Measurements from ENCODE around the gene KCNMB1.

The KCNMB1 gene

GRCh38 chr5:170375283-170375682, 13.9 kb downstream of the KCNMB1 start:
- DNase-seq, result no peak

GRCh38 chr5:170372971-170373370, 16.2 kb downstream of the KCNMB1 start:
- no peak for DNase-seq

- no peak for DNase-seq
Observed at GRCh38 chr5:170368586-170368985, 20.6 kb downstream of the KCNMB1 start.

- DNase-seq, result no peak
Observed at GRCh38 chr5:170366276-170366675, 22.9 kb downstream of the KCNMB1 start.

DNA sequence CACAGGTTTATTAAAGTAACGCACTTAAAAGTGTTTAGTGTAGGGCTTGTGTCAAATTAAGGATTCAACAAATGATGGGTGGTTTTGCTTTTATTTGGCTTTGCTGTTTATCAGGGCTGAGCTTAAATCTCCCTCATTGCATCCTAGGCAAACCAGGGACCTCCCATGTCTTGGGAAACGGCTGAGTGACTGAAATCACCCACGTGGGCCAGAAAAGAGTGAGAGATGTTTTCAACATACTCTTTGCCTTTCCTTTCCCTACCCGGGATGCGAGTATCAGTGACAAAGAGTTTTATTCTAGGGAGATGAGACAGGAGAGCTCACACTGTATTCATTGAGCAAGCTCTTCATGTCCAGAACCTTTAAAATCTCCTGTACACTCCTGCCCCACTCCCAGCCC, 23.3 kb downstream of the KCNMB1 start:
- no peak for DNase-seq

DNA sequence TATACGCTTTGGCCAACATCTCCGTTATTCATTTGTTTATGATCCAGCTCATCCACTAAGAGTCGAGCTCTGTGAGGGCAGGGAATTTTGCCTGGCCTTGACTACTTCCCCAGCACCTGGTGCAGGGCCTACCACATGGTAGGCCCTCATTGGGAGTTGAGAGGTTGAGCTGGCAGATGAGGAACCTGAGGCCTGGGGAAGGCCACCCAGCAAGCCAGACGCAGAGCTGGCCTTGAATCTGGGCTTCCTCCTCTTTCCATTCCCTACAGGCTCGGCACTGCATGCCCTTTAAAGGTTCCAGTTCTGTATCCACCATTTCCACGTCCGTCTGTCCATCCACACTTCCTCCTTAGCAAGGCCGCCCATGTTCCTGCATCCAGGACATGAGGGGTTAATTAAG, 24.2 kb downstream of the KCNMB1 start:
- no peak for DNase-seq

DNA sequence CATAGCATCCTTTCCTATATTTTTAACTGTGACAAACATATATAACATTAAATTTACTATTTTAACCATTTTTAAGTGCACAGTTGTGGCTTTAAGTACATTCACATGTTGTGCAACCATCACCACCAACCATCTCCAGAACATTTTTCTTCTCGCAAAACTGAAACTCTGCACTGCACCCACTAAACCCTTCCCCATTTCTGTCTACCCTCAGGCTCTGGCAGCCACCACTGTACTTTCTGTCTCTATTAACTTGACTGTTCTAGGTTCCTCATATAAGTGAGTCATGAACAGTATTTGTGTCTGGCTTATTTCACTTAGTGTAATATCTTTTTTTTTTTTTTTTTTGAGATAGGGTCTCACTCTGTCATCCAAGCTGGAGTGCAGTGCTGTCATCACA, 25.5 kb downstream of the KCNMB1 start:
- DNase-seq, result no peak

DNA sequence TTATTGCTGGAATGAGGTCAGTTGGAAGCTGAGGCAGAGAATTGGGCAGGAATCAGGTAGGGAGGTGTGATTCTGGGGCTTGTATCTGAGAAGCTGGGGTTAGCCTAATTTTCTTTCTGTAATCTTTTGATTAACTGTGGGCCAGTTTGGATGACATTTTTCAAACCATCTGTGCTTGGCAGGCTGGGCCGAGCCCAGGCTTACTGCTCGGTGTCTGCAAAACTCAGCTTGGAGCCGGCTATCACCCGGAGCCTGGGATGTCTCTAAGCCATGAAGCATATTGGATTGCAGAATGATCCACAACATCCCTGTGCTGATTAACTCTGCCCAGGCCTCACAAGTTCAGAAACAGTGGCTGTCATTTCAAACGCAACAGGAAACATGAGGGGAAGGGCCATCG, 26.5 kb downstream of the KCNMB1 start:
- no peak for DNase-seq

- no peak for DNase-seq
Observed at GRCh38 chr5:170362102-170362501, 27.1 kb downstream of the KCNMB1 start.

DNA sequence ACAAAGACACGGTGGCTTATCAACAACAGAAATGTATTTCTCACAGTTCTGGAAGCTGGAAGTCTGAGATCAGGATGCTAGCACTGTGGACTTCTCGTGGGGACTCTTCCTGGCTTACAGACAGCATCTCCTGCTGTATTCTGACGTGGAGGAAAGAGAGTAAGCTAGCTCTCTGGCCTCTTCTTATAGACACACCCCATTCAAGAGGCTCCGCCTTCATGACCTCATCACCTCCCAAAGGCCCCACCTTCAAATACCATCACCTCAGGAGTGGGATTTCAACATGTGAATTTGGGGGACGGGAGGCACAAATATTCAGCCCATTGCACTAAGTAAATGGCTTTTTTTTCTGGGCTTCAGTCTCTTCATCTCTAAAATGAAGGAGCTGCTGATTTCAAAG, 27.6 kb downstream of the KCNMB1 start:
- DNase-seq, result no peak

DNA sequence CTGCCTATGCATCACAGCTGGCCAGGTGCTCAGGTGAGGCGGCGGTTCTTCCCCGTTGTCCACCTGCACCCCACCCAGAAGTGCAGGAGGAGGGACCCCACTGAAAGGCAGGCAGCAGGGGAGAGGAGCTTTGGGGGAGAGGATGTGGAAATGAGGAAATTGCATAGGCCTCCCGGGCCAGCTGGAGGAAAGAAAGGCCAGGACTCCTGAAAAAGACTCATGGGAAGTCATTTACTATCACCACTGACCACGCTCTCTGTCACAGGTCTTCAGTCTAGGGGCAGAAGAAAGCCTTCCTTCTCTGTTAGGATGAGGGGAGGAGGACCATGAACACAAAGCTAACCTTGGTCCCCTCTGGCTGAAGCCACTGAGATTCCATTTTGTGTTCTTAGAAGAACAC, 28.1 kb downstream of the KCNMB1 start:
- no peak for DNase-seq

GRCh38 chr5:170360709-170361108, 28.5 kb downstream of the KCNMB1 start:
- no peak for DNase-seq

DNA sequence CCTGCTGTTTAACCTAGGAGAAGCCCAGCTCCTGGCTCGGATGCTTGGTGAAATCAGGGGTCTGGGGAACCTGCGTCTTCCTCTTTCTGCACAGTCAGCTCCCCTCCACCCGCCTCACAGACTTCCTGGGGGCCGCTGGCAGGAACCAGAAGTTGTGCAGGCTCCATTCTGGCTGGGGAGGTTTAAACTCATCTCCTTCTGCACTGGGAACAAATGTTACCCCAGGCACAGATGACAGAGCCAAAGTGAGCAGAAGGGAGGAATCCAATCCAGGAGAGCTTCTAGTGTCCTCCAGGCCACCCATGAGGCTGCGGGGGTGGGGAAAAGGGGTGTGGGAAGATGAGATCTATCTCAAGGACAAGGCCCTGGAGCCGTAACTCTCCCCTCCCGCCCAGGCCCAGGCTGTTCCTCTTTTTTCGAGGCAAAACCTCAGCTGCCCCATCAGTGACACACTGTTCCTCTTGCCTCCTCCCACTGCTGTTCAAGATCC, 31.2 kb downstream of the KCNMB1 start:
- DNase-seq, result no peak

DNA sequence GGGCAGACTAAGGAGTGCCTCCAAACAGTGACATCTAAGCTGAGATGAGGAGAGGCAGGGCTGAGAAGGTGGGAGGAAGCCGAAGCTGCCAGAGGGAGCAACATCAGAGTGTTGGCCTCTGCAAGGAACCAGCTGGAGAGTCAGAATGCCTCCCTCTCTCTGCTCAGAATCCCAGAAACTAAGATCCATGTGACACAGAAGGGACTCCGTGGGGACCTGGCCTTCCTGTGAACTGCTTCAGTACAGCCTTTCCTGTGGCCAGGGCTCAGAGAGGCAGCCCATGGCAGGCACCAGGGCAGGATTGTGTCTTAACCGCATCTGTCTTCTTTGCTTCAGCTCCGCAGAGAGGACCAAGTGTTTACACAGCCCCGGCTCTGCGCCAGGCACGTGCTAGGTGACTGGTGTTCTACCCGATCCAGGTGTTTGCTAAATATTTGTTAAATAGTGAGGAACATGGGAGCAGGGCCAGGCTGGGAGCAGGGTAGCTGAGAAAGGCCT, 33.5 kb downstream of the KCNMB1 start:
- DNase-seq, result no peak

GRCh38 chr5:170353961-170354360, 35.2 kb downstream of the KCNMB1 start:
- no peak for DNase-seq

- no peak for DNase-seq
Observed at GRCh38 chr5:170353011-170353761, 36.0 kb downstream of the KCNMB1 start.

GRCh38 chr5:170348137-170348633, 41.0 kb downstream of the KCNMB1 start:
- DNase-seq, result no peak

GRCh38 chr5:170347022-170347567, 42.1 kb downstream of the KCNMB1 start:
- no peak for DNase-seq

DNA sequence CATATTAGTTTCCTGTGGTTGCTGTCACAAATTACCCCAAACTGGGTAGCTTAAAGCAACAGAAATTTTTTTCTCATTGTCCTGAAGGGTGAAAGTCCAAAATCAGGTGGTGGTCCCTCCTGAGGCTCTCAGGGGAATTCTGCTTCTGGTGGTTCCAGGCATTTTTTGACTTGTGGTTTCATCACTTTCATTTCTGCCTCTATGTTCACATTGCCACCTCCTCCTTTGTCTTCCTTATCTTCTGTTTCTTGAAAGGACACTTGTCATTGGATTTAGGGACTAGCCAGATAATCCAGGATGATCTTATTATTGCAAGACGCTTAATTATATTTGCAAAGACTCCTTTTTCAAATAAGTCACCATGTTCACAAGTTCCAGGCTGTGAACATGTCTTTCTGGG, 43.2 kb downstream of the KCNMB1 start:
- DNase-seq, result no peak

DNA sequence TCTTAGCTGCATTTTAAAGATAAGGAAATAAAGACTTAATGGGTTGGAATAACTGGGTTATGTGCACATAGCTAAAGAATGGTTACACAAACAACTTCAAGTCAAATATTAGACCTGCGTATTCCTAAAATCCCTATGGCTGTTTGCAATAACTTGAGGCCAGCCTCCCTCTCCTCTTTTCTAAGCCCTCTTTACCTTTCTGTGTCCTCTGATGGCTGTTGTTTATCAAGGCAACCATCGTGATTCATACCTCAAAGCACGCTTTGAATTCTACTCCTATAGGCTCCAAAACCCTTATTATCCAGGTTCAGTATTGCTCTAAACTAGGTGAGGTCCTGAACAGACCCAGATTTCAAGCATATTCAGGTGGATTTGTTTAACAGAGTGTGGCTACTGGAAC, 46.0 kb downstream of the KCNMB1 start:
- DNase-seq, result no peak

DNA sequence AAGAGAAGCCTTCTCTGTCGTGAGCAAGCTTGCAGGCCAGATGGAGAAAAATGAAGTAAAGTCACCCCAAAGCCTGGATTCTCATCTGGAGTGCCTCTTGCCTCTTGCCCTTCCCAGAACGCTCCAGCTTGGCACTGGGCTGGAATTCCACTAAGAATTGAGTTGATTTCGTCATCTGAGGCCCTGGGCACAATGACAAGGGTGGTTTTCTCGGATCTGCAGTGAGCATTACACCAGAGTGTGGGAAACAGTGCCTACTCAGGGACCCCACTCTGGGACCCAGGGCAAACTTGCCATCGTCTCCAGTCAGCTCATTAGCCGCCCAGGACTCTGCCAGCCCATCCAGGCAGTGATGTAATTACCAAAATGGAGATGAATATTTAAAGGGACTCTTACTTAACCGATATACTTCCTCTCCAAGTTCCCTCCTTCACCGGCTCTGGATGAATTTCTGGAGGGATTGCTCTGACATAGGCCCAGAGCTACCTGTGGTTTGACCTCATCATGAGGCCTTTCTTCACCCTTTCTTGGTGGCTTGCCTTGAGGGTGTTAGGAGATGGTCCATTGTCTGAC, 46.9 kb downstream of the KCNMB1 start:
- DNase-seq, result no peak

DNA sequence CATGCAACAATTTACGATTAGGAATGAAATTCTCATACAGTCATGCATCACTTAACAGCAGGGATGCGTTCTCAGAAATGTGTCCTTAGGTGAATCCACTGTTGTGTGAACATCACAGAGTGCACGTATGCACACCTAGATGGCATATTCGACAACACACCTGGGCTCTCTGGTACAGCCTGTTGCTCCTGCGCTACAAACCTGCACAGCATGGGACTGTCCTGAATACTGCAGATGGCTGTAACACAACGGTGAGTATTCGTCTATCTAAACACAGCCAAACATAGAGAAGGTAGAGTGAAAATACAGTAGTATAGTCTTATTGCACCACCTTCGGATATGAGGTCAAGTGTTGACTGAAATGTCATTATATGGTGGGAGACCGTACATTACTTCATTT, 47.6 kb downstream of the KCNMB1 start:
- DNase-seq, result no peak

GRCh38 chr5:170339780-170340167, 49.4 kb downstream of the KCNMB1 start:
- DNase-seq, result no peak
